Erythroblast (primary cell): ENCODE measurements around the gene EHD1.

Experiments
- GATA1 ChIP-seq: IDR thresholded peaks from 2 replicates; pipeline ENCODE4 v1.6.1; 2011; ENCODE audit warnings: low read depth, mild to moderate bottlenecking, control low read depth, low read length, moderate library complexity
- POLR2A ChIP-seq: IDR thresholded peaks from 2 replicates; pipeline ENCODE4 v1.6.1; 2011; ENCODE audit warnings: mild to moderate bottlenecking, low read length

DNA sequence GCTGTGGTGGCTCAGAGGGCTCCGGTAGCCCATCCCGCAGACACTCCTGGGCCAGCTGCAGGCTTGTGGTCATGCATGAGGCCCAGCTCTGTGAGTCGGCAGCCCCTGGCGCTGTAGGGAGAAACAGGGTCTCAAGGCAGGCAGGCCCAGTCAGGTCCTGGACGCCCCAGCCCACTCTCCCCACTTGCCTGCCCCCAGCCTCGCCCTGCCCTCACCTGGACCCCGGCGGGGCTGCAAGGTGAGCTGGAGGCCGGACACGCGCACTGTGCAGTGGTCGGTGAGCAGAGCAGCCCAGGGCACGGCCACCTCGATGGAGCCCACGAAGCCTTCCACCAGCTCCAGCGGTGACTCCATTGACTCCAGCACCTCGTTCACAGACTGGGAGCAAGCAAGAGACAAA lies 35.7 kb upstream of the EHD1 start:
- TF ChIP-seq POLR2A (no peak), GATA1 (no peak)
